ENCODE results near the gene GABRR3.
A peak's percentile ranks its signal among the peaks of the same experiment; 100 is the strongest.
"Not testable (repeated sequence)": the region's sequence is repeated elsewhere in the genome, so short reads cannot be mapped to it uniquely, and the experiment has no call there.

The GABRR3 gene

DNA sequence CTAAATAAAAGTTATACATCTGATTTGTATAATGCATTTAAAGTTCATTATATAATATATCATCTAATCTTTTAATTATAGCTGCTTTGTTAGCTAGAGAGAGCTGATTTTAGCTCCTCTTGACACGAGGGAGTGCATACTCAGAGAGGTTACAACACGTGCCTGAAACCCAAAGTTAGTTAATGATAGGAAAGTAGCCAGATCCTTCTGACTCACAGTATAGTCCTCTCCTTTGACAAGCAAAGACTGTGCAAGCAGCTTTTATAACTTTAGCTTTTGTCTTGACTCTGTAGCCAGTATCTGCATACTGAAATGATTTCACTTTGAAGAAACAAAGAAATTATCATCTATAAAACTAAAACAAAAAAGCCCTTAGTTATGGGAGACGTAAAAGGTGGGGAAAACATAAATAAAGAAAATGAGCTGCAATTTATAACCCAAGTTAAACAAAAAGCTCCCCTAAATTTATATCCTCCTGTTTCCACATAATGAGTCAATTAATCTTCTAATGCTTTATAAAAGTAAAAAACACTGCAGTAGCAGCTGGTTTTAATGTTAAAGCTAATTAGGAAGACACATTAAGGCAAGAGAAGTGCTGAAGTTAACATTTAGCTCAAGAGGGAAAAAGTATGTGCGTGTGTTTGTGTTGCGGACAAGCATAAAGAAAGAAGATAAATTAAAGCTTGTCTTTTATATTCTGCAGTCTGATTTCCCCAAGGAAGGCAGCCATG, 13.1 kb downstream of the GABRR3 start:
- DNase-seq = no peak

DNA sequence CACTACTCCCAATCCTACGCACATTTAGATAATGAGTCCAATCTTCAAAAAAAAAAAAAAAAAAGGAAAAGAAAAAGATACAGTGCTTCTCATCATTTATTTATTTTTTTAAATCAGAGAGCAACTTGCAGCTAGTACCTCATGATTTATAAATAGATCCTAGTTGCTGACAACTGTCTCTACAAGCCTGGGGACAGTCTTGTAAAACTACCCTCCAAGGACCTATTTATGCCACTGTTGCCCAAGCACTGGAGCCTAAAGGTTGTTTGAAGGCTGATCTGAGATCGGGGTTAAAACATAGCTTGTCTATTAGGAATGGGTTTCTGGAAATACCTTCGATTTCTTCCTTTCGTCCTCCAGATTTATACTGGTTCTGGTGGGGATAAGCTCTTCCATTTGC, 14.7 kb downstream of the GABRR3 start:
- no peak for DNase-seq

DNA sequence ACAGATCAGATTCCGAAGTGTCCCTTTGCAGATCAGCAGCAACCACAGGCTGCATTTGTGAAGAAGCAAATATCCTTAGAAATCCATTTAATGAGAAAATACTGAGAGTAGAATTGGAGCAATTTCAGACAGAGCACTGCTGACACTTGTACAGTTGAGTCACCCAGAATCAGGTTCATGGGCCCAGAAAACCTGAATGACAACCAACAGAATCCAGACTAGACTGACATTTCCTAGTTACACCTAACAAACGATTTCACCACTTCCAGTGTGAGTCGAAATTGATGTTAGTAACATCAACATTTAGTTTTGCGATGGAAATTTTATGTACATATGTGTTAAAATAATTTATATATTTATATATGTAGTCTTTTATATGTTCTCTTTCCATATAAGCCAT, 16.8 kb downstream of the GABRR3 start:
- DNase-seq = no peak

DNA sequence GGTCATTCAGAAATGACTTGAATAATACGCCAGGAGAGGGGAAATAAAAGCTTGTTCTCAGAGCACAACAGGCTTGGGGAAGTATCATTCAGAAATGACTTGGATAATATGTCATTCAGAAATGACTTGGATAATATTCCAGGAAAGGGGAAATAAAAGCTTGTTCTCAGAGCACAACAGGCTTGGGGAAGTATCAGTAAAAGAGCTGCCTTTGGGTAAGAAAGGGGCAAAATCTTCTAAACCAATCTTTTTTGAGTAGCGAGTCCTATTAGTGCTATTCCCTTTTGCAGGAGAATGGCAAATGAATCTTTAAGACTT, 20.9 kb downstream of the GABRR3 start:
- DNase-seq = no peak

DNA sequence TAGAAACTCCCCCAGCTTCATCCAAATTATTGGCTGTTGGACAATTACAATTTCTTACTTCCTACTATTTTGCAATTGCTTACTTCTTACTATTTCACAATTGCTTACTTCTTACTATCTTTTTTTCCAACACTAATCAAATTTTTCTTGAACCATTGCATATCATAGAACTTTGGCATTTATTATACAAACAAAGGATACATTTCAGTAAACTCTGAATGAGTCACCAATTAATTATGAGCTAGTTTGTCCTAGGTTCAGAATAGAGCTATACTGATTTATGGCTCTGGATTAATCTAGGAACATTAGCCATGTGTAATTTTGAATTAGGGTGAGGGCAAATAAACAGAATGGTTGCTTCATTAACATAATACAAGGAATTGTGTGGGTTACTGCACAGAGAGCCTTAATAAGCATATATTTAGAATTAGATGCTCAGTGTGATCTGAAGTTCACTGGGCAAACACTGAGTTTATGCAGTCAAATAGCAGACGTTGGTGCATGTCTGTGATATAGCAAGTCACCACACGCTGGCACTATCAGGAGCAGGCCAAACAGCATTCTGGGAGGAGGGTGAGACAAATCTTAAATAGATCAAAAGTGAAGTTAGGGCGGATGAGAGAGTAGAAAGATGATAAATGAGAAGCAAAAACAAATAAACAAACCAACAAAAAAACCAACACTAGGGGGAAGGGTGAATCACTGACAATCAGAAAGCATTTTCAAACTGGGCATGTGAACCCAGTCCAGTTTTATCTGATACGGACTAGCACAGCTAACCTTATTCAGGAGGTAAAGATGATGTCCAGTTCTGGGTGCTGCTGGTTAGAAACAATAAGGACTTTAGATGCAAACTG, 21.5 kb downstream of the GABRR3 start:
- no peak for DNase-seq

DNA sequence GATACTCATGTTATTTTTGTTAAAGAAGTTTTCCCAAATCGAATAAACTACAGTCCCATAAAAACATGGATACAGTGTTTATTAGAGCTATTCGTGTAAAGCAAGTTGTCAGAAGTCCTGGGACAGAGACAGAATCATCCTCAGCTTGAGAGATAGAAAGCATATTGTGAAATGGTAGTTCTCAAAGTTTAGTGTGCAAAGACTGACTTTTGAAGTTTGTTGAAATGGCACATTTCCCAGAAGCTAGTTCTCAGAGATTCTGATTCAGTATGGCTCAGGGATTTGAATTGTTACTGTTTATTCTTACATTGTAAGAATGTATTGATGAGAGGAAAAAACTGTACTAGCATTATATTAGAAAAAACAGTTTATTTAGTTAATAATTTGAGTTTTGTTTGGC, 22.1 kb downstream of the GABRR3 start:
- DNase-seq = no peak

DNA sequence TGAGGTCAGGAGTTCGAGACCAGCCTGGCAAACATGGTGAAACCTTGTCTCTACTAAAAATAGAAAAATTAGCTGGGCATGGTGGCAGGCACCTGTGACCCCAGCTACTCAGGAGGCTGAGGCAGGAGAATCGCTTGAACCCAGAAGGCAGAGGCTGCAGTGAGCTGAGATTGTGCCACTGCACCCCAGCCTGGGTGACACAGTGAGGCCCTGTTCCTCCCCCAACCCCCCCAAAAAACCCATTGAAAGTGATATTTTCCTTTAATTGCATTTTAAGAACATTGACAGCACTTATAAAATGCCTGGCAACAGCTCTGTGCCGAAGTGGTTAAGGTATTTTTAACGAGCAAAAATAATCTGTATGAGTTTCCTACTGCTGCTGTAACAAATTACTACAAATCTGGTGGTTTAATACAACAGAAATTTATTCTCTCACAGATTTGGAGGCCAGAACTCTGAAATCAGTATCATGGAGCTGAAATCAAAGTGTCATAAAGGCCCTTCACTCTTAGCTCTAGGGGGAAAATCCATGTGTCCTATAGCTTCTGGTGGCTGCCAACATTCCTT, 24.1 kb downstream of the GABRR3 start:
- DNase-seq = not testable (repeated sequence)

DNA sequence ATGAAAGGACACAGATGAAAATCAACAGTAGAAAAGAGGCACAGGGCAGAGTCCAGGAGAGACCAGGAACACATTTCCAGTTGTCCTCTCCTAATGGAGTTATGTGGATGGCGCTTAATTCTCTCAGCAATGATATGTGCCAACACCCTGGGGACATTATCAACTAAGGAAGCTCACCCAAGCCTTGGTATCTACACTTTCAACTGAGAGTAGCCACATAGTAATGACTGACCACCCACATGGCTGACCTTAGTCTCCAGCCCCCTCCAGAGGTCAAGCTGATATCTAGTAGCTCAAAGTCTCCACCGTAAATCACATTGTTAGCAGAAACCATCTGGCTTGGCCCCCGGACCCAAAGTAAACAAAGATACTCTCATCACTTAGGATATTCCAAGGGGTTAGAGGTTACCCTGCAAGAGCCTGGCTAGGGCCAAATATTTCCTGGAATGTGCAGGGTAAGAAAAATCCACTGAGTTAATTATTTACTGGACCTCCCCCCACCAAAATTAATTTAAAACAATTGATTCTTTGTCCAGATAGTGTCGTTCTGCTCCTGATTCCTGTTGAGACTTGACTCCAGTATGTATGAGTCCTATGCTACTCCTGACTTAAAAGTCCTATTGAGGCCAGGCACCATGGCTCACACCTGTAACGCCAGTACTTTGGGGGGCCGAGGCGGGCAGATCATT, 24.8 kb downstream of the GABRR3 start:
- DNase-seq = no peak

DNA sequence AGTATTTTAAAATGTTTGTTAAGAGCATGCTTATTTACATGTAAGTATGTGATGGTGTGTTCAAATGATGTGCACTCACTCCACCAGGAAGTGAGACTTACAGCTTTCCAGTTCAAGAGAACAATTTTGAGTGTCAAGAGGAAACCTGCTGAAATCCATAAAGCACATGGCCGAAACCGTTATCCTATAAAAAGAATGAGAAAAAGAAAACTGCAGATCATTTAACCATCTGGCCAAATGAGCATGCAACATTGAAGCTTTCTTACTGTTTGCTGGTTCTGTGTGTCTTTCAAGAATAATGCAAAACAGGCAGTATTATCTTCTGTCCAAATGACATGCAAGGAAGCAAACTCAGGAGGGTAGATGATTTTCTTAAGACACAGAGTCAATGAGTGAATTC, 26.3 kb downstream of the GABRR3 start:
- no peak for DNase-seq

DNA sequence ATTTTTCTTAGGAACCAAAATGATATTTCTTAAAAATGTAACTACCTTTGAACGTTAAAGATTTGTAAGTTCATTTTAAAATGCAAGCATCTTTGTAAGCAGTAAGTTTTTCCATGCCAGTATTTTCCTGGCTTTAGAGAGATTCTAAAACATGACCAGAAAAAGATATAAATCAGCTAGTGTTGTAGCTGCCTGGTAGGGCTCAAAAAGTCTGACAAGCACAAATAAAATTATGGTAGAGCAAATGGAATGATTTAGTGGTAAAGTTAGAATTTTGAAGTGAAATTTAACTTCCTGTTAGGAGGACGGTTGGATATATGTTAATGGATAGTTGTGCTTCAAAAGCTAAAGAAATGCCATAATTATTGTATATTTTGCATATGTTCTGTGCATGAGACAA, 29.7 kb downstream of the GABRR3 start:
- DNase-seq = no peak

DNA sequence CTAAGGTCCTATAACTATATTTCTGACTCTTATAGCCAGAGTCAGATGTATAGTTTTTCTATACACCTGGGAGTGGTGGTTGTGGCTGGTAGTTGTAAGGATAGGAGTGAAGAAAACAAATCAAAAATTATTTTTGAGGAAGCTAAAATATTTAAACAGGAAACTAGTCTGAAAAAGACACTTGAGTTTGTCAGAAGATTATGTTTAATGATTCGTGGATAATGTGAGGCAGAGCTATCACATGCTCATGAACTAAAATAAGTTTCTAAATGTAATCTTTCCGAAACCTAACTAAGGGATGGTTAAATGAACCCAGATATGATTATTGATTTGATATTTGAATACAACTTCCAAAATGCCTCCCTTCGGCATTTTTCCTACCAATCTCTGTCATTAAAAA, 30.4 kb downstream of the GABRR3 start:
- no peak for DNase-seq

DNA sequence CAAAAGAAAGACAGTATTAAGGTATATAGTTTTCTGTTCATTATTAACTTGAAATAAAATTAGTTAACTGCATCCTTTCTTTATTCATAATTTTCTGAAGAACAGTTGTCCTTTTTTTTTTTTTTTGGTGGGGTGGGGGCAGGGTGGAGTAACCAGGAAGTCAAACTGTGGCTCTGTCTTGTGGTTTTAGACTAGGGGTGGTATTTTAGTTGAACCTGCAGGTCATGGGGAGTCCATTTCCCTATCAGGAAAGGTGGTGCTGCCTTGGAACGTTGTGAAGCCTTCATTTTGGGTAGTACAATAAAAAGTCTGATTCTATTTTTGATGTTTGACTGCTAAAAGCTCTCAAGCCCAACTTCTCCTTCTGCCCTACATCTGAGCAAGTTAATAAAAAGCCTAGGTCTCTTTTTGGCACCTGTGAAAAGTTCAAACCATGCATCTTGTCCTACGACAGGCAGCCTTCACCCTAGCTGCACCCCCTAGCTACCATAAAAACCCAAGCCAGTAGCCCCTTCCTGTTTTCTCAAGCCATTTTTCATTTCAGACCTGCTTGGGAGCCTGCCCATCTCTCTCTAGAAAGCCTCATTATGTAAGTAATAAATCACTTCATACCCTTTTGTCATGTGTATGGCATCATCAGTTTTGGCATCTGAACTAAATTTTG, 31.7 kb downstream of the GABRR3 start:
- DNase-seq = no peak

DNA sequence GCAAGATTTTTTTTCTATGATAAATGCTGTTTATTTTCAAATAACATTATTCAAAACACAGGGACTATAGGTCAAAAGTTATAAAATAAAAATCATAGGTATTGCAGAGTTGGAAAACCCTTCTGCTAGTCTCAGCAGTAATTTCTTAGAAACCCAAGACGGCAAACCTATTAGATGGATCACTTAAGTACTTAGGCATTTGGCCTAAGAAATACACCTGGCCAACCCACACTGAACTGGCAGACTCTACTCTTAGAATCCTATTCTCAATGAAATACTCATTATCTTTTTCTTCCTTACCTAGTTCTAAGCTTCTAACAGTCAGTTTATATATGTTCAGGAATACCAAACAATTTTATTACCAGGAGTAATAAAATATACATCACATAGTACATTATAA, 32.4 kb downstream of the GABRR3 start:
- no peak for DNase-seq

DNA sequence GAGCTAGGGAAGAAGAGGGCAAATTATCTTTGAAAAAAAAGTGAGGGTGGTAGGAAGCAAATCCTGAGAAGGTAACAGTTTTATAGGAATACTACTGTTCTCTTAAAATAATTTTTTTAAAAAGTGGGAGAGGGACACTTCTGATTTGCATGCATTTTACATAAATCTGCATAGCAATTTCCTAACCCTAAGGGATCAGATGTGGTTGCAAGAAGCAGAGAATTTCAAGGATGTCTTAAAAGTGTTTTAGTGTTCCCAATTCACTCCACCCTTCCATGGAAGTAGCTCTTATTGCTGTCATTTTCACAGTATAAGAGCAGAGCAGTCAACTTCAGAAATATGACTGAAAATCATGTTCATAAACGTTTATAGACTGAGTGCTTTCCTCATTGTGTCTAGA, 35.1 kb downstream of the GABRR3 start:
- no peak for DNase-seq

DNA sequence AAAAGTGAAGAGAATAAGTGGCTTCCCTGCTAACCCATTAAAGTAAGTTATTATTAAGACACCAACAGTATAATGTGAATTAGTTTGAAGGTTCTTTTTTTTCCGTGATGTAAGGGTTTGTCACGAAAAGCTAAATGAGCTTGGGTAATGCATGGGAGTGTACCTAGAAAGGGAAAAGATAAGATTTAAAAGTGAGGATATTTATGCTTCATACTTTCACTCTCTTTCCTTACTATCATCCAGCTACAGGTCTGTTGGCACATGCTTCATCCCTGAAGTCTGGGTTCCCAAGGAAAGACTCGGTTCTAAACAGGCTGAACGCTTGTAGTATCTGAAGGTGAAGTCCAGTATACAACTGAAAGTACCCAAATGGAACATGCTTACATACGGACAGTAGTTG, 36.0 kb downstream of the GABRR3 start:
- no peak for DNase-seq

DNA sequence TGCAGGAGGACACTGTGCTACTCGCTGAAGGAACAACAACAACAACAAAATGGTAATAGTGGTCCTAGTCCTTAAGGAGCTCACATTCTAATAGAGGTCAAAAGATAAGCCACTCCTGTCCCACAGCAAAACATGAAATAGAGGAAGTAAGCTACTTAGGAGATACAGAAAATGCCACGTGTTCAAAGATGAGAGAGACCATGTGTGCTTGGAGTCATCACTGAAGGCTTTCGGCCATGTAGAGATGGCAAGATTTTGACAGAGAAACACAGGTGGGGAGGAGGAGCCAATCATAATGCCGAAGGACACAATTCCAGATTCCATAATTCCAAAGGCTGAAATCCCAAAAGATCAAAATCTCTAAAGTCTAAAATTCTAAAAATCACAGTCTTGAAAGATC, 38.1 kb downstream of the GABRR3 start:
- DNase-seq = no peak

DNA sequence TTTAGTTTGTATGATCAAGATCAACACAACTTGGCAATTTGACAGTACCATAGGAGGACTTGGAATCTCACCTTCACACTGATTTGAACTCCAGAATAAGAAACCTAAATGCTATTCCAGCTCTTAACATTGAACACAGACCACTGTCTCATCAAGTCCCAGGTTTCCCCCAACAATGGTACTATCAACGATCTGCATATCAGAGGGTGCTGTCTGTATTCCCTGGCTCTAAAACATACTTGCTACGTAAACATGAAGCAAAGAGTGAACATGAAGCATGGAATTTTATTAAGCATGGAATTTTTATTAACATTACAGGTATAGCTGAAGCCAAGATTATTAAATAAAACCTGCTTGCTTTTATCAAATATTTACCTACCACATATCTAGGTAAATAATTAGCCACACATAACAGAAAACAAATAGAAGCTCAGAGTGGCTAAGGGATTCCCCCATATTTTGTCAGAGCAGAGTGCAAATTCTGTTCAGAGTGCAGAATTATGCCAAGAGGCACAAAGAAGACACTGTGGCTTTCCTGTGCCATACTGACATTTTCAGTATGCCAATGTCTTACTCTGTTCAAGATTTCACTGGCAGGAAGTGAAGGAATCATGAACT, 40.7 kb downstream of the GABRR3 start:
- no peak for DNase-seq

DNA sequence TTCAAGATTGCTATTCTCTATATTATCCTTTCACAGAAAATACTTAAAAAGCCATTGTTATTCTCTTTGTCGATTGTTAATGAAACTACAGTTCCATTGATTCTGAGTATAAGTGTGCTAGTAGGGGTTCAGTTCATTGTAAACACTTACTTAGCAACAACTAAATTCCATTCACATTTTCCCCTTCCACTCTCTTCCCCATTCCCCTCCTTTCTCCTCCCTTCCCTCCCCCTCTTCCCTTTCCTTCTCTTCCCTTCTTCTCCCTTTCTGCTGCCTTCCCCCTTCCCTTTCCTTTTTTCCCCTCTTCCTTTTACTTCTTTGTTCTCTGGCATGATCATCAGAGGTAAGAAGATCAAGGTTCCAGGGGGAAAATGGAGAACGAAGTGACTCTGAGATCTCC, 41.6 kb downstream of the GABRR3 start:
- DNase-seq = no peak

DNA sequence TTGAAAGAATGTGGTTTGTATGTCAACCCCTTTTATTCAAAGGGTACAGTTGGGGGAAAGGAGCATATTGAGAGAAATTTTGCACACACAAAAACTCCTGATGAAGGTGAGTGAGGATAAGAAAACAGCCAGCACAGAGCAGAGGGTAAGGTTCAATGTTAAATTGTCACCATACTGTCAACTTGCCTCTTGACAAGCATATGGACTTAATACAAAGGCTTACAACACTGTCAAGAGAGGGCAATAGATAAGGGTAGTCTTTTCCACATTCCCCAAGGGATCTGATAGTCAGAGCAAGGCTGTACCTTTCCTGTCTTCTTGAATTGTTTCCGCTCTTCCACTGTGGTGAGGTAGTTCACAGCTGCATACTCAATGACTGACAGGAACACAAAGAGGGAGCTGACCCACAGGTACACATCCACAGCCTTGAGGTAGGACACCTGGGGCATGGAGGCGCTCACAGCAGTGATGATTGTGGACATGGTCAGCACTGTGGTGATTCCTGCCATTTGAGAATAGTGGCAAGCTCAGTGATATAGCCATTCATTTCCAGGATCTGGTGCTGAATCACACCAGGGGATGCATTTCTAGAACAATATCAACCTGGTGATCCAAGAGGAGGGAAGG, 42.5 kb downstream of the GABRR3 start:
- no peak for DNase-seq

DNA sequence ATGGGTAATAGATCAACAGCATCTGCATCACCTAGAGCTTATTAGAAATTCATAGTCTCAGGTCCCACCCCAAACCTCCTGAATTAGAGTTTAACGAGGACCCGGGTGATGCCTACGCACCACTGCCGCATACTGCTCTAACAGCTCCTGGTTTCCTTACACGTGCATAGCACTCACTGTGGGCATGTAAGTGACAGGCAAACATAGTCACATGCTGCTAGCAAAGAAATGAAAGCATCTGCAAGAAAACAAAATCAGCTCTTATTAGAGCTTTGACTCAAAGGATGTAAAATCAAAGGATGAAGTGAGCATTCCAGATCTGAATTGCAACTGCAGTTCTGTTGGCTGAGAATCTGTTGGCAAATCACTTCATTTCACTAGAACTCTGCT, 43.8 kb downstream of the GABRR3 start:
- DNase-seq = peak; percentile 11

DNA sequence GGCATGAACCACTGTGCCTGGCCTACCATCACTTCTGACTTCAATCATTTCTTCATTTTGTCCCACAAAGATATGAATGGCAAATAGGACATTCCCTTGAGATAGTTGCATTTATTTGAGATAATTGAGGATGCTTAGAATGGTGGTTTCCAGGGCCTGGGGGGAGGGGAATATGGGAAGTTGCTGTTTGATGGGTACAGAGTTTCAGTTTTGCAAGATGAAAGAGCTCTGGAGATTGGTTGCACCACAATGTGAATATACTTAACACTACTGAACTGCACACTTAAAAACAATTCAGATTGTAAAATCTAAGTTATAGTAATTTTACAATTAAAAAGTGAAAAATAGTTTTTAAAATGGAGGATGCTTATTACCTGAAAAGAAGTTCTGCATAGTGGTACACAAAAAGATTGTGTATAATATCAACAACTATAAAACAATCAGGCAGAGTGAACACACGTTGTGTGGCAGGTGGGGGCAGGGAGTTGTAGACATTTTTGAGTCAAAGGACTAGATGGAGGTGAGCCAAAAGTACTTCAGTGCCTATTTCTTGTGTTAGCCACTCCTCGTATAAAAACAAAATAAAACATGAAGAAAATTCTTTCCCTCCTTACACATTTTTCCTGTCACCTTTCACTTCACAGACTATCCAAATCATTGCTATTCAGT, 44.4 kb downstream of the GABRR3 start:
- DNase-seq = no peak

All from CD4-positive, alpha-beta T cell treated with Interleukin-4 for 4 hours (primary cell).